H9 (cell line): ENCODE measurements around the gene NEURL1. TPM values are rescaled to one million over a fixed set of nuclear protein-coding genes. Genes with fewer than 3 reads are reported as not detected.

Experiments
- DNase-seq: peaks from one replicate; pipeline ENCODE4 v3.0.0-alpha.2; 2017
- H2AFZ ChIP-seq: one replicate; pipeline ENCODE4 v1.6.1; 2013; ENCODE audit warnings: mild to moderate bottlenecking, low read length, control low read depth, moderate library complexity
- H2AK5ac ChIP-seq: 2 replicates; pipeline ENCODE4 v1.6.1; 2013; ENCODE audit warnings: low read length, control low read depth, mixed read lengths; ENCODE audit not compliant: insufficient read length
- H2BK120ac ChIP-seq: one replicate; pipeline ENCODE4 v1.6.1; 2013; ENCODE audit warnings: low read depth, mild to moderate bottlenecking, low read length, control low read depth, inconsistent platforms; ENCODE audit not compliant: poor library complexity, severe bottlenecking
- H2BK12ac ChIP-seq: 2 replicates; pipeline ENCODE4 v1.6.1; 2013; ENCODE audit warnings: low read length, control low read depth, mixed read lengths, low read depth; ENCODE audit not compliant: insufficient read length
- H2BK15ac ChIP-seq: 2 replicates; pipeline ENCODE4 v1.6.1; 2013; ENCODE audit warnings: low read depth, low read length, control low read depth
- H2BK20ac ChIP-seq: one replicate; pipeline ENCODE4 v1.6.1; 2013; ENCODE audit warnings: low read depth, mild to moderate bottlenecking, low read length, control low read depth, inconsistent platforms; ENCODE audit not compliant: poor library complexity, severe bottlenecking
- H2BK5ac ChIP-seq: 2 replicates; pipeline ENCODE4 v1.6.1; 2013; ENCODE audit warnings: low read length, control low read depth, mixed read lengths; ENCODE audit not compliant: insufficient read length
- H3K14ac ChIP-seq: 2 replicates; pipeline ENCODE4 v1.6.1; 2013; ENCODE audit warnings: low read length, control low read depth; ENCODE audit not compliant: insufficient read depth
- H3K18ac ChIP-seq: 2 replicates; pipeline ENCODE4 v1.6.1; 2013; ENCODE audit warnings: low read depth, mild to moderate bottlenecking, mixed read lengths, low read length, control low read depth; ENCODE audit not compliant: insufficient read length
- H3K23ac ChIP-seq: 2 replicates; pipeline ENCODE4 v1.6.1; 2013; ENCODE audit warnings: low read length, control low read depth, mixed read lengths, low read depth; ENCODE audit not compliant: insufficient read length
- H3K23me2 ChIP-seq: 2 replicates; pipeline ENCODE4 v1.6.1; 2013; ENCODE audit warnings: low read depth, mild to moderate bottlenecking, mixed read lengths, low read length, control low read depth; ENCODE audit not compliant: insufficient read length, poor library complexity, severe bottlenecking
- H3K27ac ChIP-seq: 2 replicates; pipeline ENCODE4 v1.5.1; 2013; ENCODE audit warnings: low read length, control low read depth, mixed read lengths, low read depth; ENCODE audit not compliant: insufficient read length
- H3K27me3 ChIP-seq: 2 replicates; pipeline ENCODE4 v1.6.1; 2013; ENCODE audit warnings: low read length, control low read depth, inconsistent platforms; ENCODE audit not compliant: insufficient read depth
- H3K4ac ChIP-seq: 2 replicates; pipeline ENCODE4 v1.6.1; 2013; ENCODE audit warnings: low read depth, mild to moderate bottlenecking, control low read depth, inconsistent platforms, low read length, moderate library complexity
- H3K4me1 ChIP-seq: 2 replicates; pipeline ENCODE4 v1.6.1; 2013; ENCODE audit warnings: low read length, control low read depth, inconsistent platforms; ENCODE audit not compliant: insufficient read depth
- H3K4me2 ChIP-seq: 2 replicates; pipeline ENCODE4 v1.6.1; 2013; ENCODE audit warnings: low read length, control low read depth, mixed read lengths; ENCODE audit not compliant: insufficient read length, insufficient read depth
- H3K56ac ChIP-seq: 2 replicates; pipeline ENCODE4 v1.6.1; 2013; ENCODE audit warnings: low read depth, mild to moderate bottlenecking, mixed read lengths, low read length, control low read depth; ENCODE audit not compliant: insufficient read length
- H3K79me1 ChIP-seq: 2 replicates; pipeline ENCODE4 v1.6.1; 2013; ENCODE audit warnings: low read depth, mild to moderate bottlenecking, moderate library complexity, low read length, control low read depth, inconsistent platforms; ENCODE audit not compliant: insufficient read depth, poor library complexity, severe bottlenecking
- H3K79me2 ChIP-seq: 2 replicates; pipeline ENCODE4 v1.6.1; 2013; ENCODE audit warnings: low read length, control low read depth, inconsistent platforms; ENCODE audit not compliant: insufficient read depth
- H3K9ac ChIP-seq: 2 replicates; pipeline ENCODE4 v1.6.1; 2013; ENCODE audit warnings: low read length, control low read depth, mixed read lengths; ENCODE audit not compliant: insufficient read length; ENCODE audit errors: extremely low read depth
- H3K9me3 ChIP-seq: one replicate; pipeline ENCODE4 v1.6.1; 2013; ENCODE audit warnings: low read depth, low read length, inconsistent platforms; ENCODE audit not compliant: control insufficient read depth
- H3T11ph ChIP-seq: one replicate; pipeline ENCODE4 v1.6.1; 2013; ENCODE audit warnings: mild to moderate bottlenecking, low read length, control low read depth, inconsistent platforms
- H4K20me1 ChIP-seq: one replicate; pipeline ENCODE4 v1.6.1; 2013; ENCODE audit not compliant: control insufficient read depth, insufficient read length, insufficient read depth
- H4K5ac ChIP-seq: 2 replicates; pipeline ENCODE4 v1.6.1; 2013; ENCODE audit warnings: low read depth, mild to moderate bottlenecking, mixed read lengths, low read length, control low read depth; ENCODE audit not compliant: insufficient read length
- H4K8ac ChIP-seq: replicated peaks from 2 replicates; pipeline ENCODE4 v1.6.1; 2013; ENCODE audit warnings: low read length, control low read depth, mixed read lengths, low read depth; ENCODE audit not compliant: insufficient read length
- H4K91ac ChIP-seq: 2 replicates; pipeline ENCODE4 v1.6.1; 2013; ENCODE audit warnings: low read depth, mild to moderate bottlenecking, moderate library complexity, mixed read lengths, low read length, control low read depth; ENCODE audit not compliant: insufficient read length
- H3K27ac Mint-ChIP-seq, 3 experiments: 2 replicates in 2 of 3; 3 replicates in 1 of 3; pipeline ENCODE4 v1.8.0; 2020 to 2021; ENCODE audit warnings: mixed read lengths in 3 of 3, mild to moderate bottlenecking in 1 of 3, moderate library complexity in 1 of 3
- H3K27me3 Mint-ChIP-seq: 2 replicates; pipeline ENCODE4 v1.8.0; 2021; ENCODE audit warnings: low read depth, mild to moderate bottlenecking, moderate library complexity, mixed read lengths
- H3K36me3 Mint-ChIP-seq, 3 experiments: 2 replicates in 2 of 3; 3 replicates in 1 of 3; pipeline ENCODE4 v1.8.0; 2020 to 2021; ENCODE audit warnings: low read depth in 3 of 3, mixed read lengths in 3 of 3; ENCODE audit not compliant: insufficient read depth in 1 of 3
- H3K4me1 Mint-ChIP-seq, 2 experiments: 2 replicates each; pipeline ENCODE4 v1.8.0; 2020; ENCODE audit warnings: mixed read lengths in 2 of 2
- H3K4me3 Mint-ChIP-seq, 2 experiments: 2 replicates in 1 of 2; 3 replicates in 1 of 2; pipeline ENCODE4 v1.8.0; 2020 to 2021; ENCODE audit warnings: mild to moderate bottlenecking in 2 of 2, mixed read lengths in 2 of 2, moderate library complexity in 1 of 2
- H3K9me3 Mint-ChIP-seq, 2 experiments: 2 replicates in 1 of 2; 3 replicates in 1 of 2; pipeline ENCODE4 v1.8.0; 2020; ENCODE audit warnings: mild to moderate bottlenecking in 2 of 2, mixed read lengths in 2 of 2, moderate library complexity in 1 of 2
- WGBS: extraction: QIAGEN DNeasy Blood & Tissue Kit; methylation state at CpG from one replicate; pipeline ENCODE4 v1.1.7; 2013; ENCODE audit warnings: missing lambda C conversion rate, low lambda C conversion rate, mixed read lengths; ENCODE audit not compliant: insufficient read length; ENCODE audit errors: extremely low coverage; 5-methylcytosine and 5-hydroxymethylcytosine counted together
- total RNA-seq: library from RNA; stranded (reverse); gene quantifications from 2 replicates; pipeline ENCODE4 v1.2.1, GENCODE V29; 2021
- TF ChIP-seq, protein P1 (sequence below): fragments of 200-600 bp; sonication (generic); conservative IDR thresholded peaks from 3 replicates; pipeline ENCODE4 v1.8.0; 2021; ENCODE audit warnings: antibody characterized with exemption, mild to moderate bottlenecking

Gene NEURL1
- total RNA-seq, 1 experiment from 2014 or later: 1.2 TPM

DNA sequence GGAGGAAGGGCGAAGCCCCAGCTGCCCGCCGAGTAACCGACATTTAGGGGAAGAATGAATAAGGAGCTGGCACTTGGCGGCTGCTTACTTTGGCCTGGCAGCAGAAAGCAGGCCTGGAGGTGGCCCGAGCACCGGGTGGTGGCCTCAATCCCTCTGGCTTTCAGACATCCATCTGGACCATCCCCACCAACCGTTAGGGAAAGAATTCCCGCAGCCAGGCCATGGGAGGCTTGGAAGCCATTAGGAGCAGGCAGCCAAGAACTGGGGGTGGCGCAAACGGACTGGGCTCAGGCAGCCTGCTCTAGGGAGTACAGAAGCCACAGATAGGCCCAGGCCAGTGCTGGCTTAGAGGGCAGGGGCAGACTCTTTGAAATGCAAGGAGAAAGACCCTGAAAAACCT, 132.7 kb downstream of the NEURL1 start:
- no CpG with 5 or more reads among the region's 11 CpGs for WGBS

More for the DNA sequence above, 132.7 kb downstream of the NEURL1 start:
- Mint-ChIP-seq H3K4me3 (no peak overlapping the region), H3K36me3 (peaks cover 0 to 5% (median 4%) of the 10 kb centered on the region in 3 experiments; a peak in 4 of 7 replicates), H3K27me3 (no peaks in the 10 kb centered on the region), H3K27ac (0 out of 7 replicates have a peak overlapping the region, but pooled peaks of 1 of the 3 experiments have one; percentile 49), H3K9me3 (no peaks in the 10 kb centered on the region), H3K4me1 (0 out of 4 replicates have a peak, but pooled peaks cover 0 to 8% of the 10 kb centered on the region in 2 experiments)
- Histone ChIP-seq H3K27me3 (no peaks in the 10 kb centered on the region), H3K9me3 (no peaks in the 10 kb centered on the region), H3T11ph (no peak overlapping the region), H2AK5ac (no peak overlapping the region), H2BK120ac (no peak overlapping the region), H3K56ac (no peak overlapping the region), H2AFZ (no peak overlapping the region), H4K20me1 (no peaks in the 10 kb centered on the region), H3K23me2 (no peaks in the 10 kb centered on the region), H2BK15ac (no peak overlapping the region), H4K8ac (no peak overlapping the region), H3K79me2 (no peaks in the 10 kb centered on the region), H2BK5ac (no peak overlapping the region), H2BK20ac (no peak overlapping the region), H3K4ac (no peak overlapping the region), H3K79me1 (no peaks in the 10 kb centered on the region), H3K18ac (no peak overlapping the region), H3K23ac (no peak overlapping the region), H3K27ac (no peak overlapping the region), H4K5ac (no peak overlapping the region), H3K4me1 (no peaks in the 10 kb centered on the region), H2BK12ac (no peak overlapping the region), H3K4me2 (no peak overlapping the region), H4K91ac (no peak overlapping the region), H3K9ac (no peak overlapping the region), H3K14ac (no peak overlapping the region)
- TF ChIP-seq, protein P1, sequence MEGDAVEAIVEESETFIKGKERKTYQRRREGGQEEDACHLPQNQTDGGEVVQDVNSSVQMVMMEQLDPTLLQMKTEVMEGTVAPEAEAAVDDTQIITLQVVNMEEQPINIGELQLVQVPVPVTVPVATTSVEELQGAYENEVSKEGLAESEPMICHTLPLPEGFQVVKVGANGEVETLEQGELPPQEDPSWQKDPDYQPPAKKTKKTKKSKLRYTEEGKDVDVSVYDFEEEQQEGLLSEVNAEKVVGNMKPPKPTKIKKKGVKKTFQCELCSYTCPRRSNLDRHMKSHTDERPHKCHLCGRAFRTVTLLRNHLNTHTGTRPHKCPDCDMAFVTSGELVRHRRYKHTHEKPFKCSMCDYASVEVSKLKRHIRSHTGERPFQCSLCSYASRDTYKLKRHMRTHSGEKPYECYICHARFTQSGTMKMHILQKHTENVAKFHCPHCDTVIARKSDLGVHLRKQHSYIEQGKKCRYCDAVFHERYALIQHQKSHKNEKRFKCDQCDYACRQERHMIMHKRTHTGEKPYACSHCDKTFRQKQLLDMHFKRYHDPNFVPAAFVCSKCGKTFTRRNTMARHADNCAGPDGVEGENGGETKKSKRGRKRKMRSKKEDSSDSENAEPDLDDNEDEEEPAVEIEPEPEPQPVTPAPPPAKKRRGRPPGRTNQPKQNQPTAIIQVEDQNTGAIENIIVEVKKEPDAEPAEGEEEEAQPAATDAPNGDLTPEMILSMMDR: no peak
- no peak for DNase-seq
